ENCODE results near the gene VPS13D.

DNA sequence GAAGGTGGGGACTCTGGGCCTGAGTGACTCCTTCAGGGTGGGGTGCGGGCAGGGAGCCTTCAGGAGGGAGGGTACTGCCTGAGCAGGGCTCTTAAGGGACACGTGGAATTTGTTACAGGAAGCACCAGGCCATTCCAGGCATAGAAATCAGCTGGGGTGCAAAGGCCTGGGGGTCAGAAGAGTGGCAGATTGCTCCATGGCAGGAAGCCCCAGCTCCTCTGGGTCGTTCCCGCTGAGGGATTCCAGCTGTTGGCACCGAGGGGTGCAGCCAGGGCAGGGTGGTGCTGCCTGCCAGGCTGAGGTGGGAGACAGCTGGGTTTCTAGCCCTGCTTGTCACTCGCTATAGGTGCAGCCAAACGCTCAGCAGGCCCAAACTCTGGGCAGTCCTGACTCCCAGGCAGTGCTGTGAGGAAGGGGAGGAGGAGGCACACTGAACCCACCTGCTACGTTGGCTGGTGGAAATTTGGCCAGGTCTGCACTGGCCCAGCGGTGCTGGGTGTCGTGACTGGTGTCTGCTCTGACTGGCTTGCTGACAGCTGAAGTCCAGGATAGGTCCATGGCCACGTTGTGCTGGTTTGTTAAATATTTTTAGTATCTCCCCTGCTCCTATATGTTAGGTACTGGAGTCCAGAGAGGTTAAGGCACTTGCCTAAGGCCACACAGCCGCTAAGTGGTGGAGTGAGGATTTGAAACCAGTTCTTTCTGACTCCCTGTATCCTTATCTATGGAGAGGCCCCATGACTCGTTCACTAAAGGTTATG, 43.7 kb upstream of the VPS13D start:
- TF ChIP-seq, protein P1, sequence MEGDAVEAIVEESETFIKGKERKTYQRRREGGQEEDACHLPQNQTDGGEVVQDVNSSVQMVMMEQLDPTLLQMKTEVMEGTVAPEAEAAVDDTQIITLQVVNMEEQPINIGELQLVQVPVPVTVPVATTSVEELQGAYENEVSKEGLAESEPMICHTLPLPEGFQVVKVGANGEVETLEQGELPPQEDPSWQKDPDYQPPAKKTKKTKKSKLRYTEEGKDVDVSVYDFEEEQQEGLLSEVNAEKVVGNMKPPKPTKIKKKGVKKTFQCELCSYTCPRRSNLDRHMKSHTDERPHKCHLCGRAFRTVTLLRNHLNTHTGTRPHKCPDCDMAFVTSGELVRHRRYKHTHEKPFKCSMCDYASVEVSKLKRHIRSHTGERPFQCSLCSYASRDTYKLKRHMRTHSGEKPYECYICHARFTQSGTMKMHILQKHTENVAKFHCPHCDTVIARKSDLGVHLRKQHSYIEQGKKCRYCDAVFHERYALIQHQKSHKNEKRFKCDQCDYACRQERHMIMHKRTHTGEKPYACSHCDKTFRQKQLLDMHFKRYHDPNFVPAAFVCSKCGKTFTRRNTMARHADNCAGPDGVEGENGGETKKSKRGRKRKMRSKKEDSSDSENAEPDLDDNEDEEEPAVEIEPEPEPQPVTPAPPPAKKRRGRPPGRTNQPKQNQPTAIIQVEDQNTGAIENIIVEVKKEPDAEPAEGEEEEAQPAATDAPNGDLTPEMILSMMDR (conservative IDR thresholded peaks at IDR 0.05; ENCODE audit: low read depth, low read length), result no peak
- TF ChIP-seq EZH2phosphoT487 (IDR thresholded peaks at IDR 0.05; ENCODE audit: borderline replicate concordance, low read length) (no peak), EZH2 (IDR thresholded peaks at IDR 0.05; ENCODE audit: low read length, unreplicated experiment) (no peak)

All from PC-3 (cell line).